GM12878 (cell line): ENCODE measurements around the gene VEGFA. TPM values are rescaled to one million over a fixed set of nuclear protein-coding genes. Genes with fewer than 3 reads are reported as not detected.

ENCODE experiments used
- ATAC-seq: fragments of 200-7000 bp; cut with Tn5 transposase; 3 replicates; pipeline ENCODE4 v1.9.1; 2020; ENCODE audit warnings: mild to moderate bottlenecking, moderate library complexity
- BruUV-seq: library from RNA; stranded (reverse); fragments of 400-500 nt; replicated peaks from 2 replicates; lab custom pipeline; 2021; lab: Mats Ljungman, UMichigan
- CTCF ChIA-PET: fragments of 300-600 bp; sonication (Branson Sonifier 250); formaldehyde crosslinking; extraction: SDS; loops from one replicate; lab custom pipeline; 2021; ENCODE audit warnings: inconsistent platforms; lab: Yijun Ruan, JAX
- POLR2A ChIA-PET: fragments of 350-600 bp; formaldehyde crosslinking; extraction: SDS; loops from one replicate; lab custom pipeline; 2021; ENCODE audit warnings: inconsistent platforms; lab: Charles Lee
- RAD21 ChIA-PET: fragments of 300-600 bp; sonication (Branson Sonifier 250); formaldehyde crosslinking; loops from one replicate; lab custom pipeline; 2023; ENCODE audit warnings: antibody characterized with exemption; ENCODE audit not compliant: unreplicated experiment; lab: Charles Lee
- SMC1A ChIA-PET: fragments of 300-600 bp; sonication (Branson Sonifier 250); formaldehyde crosslinking; loops from one replicate; lab custom pipeline; 2023; ENCODE audit not compliant: unreplicated experiment, uncharacterized antibody; lab: Charles Lee
- DNase-seq: peaks from one replicate; pipeline ENCODE4 v3.0.0-alpha.2; 2011; ENCODE audit warnings: low read depth, low spot score
- FAIRE-seq: peaks from 3 replicates; lab custom pipeline; 2011; peaks lifted over from hg19 to GRCh38; lab: Jason Lieb, UNC
- H2AFZ ChIP-seq: 2 replicates; pipeline ENCODE4 v1.6.0; 2011; ENCODE audit warnings: low read depth, low read length, control low read depth; ENCODE audit not compliant: control insufficient read depth
- H3K27ac ChIP-seq: 2 replicates; pipeline ENCODE4 v1.5.1; 2011; ENCODE audit warnings: control low read depth; ENCODE audit not compliant: control insufficient read depth, insufficient read depth
- H3K27me3 ChIP-seq, 2 experiments: replicated peaks in 1 of 2; 2 replicates each; pipeline versions ENCODE4 v1.6.0 to v1.6.1; 2011; ENCODE audit warnings: low read length in 1 of 2; ENCODE audit not compliant: control insufficient read depth in 2 of 2, insufficient read depth in 2 of 2
- H3K36me3 ChIP-seq, 2 experiments: 2 replicates each; pipeline ENCODE4 v1.5.1; 2011; ENCODE audit warnings: low read length in 1 of 2; ENCODE audit not compliant: control insufficient read depth in 2 of 2, insufficient read depth in 2 of 2
- H3K4me1 ChIP-seq: 2 replicates; pipeline ENCODE4 v1.6.1; 2011; ENCODE audit warnings: mild to moderate bottlenecking, low read length, moderate library complexity, mixed read lengths; ENCODE audit not compliant: control insufficient read depth, insufficient read depth
- H3K4me2 ChIP-seq: 2 replicates; pipeline ENCODE4 v1.6.0; 2011; ENCODE audit warnings: control low read depth; ENCODE audit not compliant: control insufficient read depth, insufficient read depth
- H3K4me3 ChIP-seq: fragments of 200-600 bp; sonication (generic); 2 replicates; pipeline ENCODE4 v1.5.1; 2016
- H3K79me2 ChIP-seq: 2 replicates; pipeline ENCODE4 v1.6.0; 2011; ENCODE audit warnings: low read length; ENCODE audit not compliant: control insufficient read depth, insufficient read depth
- H3K9ac ChIP-seq: 2 replicates; pipeline ENCODE4 v1.8.0; 2011; ENCODE audit warnings: low read length, control low read depth, mixed read lengths; ENCODE audit not compliant: control insufficient read depth, insufficient read depth
- H3K9me3 ChIP-seq: replicated peaks from 3 replicates; pipeline ENCODE4 v1.5.1; 2011; ENCODE audit warnings: mild to moderate bottlenecking, low read length; ENCODE audit not compliant: control insufficient read depth, insufficient read depth
- H4K20me1 ChIP-seq: 2 replicates; pipeline ENCODE4 v1.6.0; 2011; ENCODE audit not compliant: control insufficient read depth, insufficient read depth
- BHLHE40 ChIP-seq, 2 experiments: fragments of 450-650 bp in 1 of 2; IDR thresholded peaks; 2 replicates each; pipeline ENCODE4 v1.6.1; 2011 to 2017; ENCODE audit warnings: low read depth in 2 of 2, borderline replicate concordance in 1 of 2, improper control_type of control experiment in 1 of 2, low read length in 1 of 2, mild to moderate bottlenecking in 1 of 2
- CEBPZ ChIP-seq: fragments of 150-350 bp; IDR thresholded peaks from 2 replicates; pipeline ENCODE4 v1.6.1; 2016; ENCODE audit warnings: low read depth, low read length
- CHD2 ChIP-seq: IDR thresholded peaks from 2 replicates; pipeline ENCODE4 v1.6.1; 2011; ENCODE audit warnings: low read depth, low read length, improper control_type of control experiment, borderline replicate concordance
- IKZF1 ChIP-seq: fragments of 450-650 bp; conservative IDR thresholded peaks from 2 replicates; pipeline ENCODE4 v1.6.1; 2017; ENCODE audit warnings: antibody characterized with exemption, mild to moderate bottlenecking
- NR2C2 ChIP-seq: IDR thresholded peaks from 2 replicates; pipeline ENCODE4 v1.6.1; 2011; ENCODE audit warnings: borderline replicate concordance, low read depth; ENCODE audit not compliant: control insufficient read depth, insufficient read length
- RUNX3 ChIP-seq: IDR thresholded peaks from 2 replicates; pipeline ENCODE4 v1.6.1; 2012; ENCODE audit warnings: low read length, inconsistent platforms
- YY1 ChIP-seq: IDR thresholded peaks from 2 replicates; pipeline ENCODE4 v1.6.1; 2011; ENCODE audit warnings: low read depth, mild to moderate bottlenecking, low read length
- ZNF622 ChIP-seq: fragments of 450-650 bp; IDR thresholded peaks from 2 replicates; pipeline ENCODE4 v1.6.1; 2017; ENCODE audit warnings: mild to moderate bottlenecking, inconsistent platforms
- WGBS: methylation state at CpG from one replicate; pipeline ENCODE4 v1.1.6; 2016; ENCODE audit warnings: low lambda C conversion rate; ENCODE audit not compliant: insufficient replicate concordance, insufficient coverage; ENCODE audit errors: missing lambda C conversion rate; 5-methylcytosine and 5-hydroxymethylcytosine counted together
- in situ Hi-C: fragments of 300-500 bp; cut with MboI; formaldehyde crosslinking; loops from 9 replicates; pipeline ENCODE4 v1.14.3; 2018; ENCODE audit warnings: mixed read lengths
- intact Hi-C: fragments of 100-400 bp; cut with micrococcal nuclease; formaldehyde crosslinking; loops from one replicate; pipeline ENCODE4 v1.14.2; 2022; ENCODE audit not compliant: unreplicated experiment
- polyA plus RNA-seq, 11 experiments: library from polyadenylated mRNA; depleted of rRNA in 4 of 11; unstranded in 6 of 11; stranded (reverse) in 5 of 11; fragments of >200 nt; fragmentation: Nextera tagmentation in 4 of 11; fragmentation: Illumina TruSeq in 1 of 11; extraction: Ambion mirVana in 4 of 11; extraction: Trizol in 1 of 11; gene quantifications; 1 replicate in 1 of 11; 2 replicates in 10 of 11; pipeline versions ENCODE4 v1.2.1 to v1.2.3, GENCODE V29; 2011 to 2016; ENCODE audit warnings: inconsistent platforms in 2 of 11, missing spikeins in 2 of 11, low read depth in 1 of 11
- total RNA-seq, 4 experiments: library from RNA; depleted of rRNA in 3 of 4; stranded (reverse); fragments of >200 nt in 3 of 4; fragmentation: Illumina TruSeq in 1 of 4; extraction: Trizol in 1 of 4; gene quantifications; 2 replicates each; pipeline versions ENCODE4 v1.2.1 to v1.2.3, GENCODE V29; 2013 to 2021
- TF ChIP-seq, protein P1 (sequence below): IDR thresholded peaks from 2 replicates; pipeline ENCODE4 v1.6.1; 2012; ENCODE audit warnings: mild to moderate bottlenecking, low read depth, low read length
- TF ChIP-seq, protein P2 (sequence below): IDR thresholded peaks from 2 replicates; pipeline ENCODE4 v1.6.1; 2012; ENCODE audit warnings: low read depth, low read length, improper control_type of control experiment
- TF ChIP-seq, protein P3 (sequence below): IDR thresholded peaks from 2 replicates; pipeline ENCODE4 v1.6.1; 2011; ENCODE audit warnings: borderline replicate concordance, low read depth, mild to moderate bottlenecking, moderate library complexity, low read length; ENCODE audit not compliant: insufficient read depth, poor library complexity, severe bottlenecking

The VEGFA gene
- total and polyA plus RNA-seq, 10 of the 15 experiments (the other 5 are each of a cell fraction or from before 2014, with no cell fraction given) = 0.96 to 140 (median 16.9) TPM

DNA sequence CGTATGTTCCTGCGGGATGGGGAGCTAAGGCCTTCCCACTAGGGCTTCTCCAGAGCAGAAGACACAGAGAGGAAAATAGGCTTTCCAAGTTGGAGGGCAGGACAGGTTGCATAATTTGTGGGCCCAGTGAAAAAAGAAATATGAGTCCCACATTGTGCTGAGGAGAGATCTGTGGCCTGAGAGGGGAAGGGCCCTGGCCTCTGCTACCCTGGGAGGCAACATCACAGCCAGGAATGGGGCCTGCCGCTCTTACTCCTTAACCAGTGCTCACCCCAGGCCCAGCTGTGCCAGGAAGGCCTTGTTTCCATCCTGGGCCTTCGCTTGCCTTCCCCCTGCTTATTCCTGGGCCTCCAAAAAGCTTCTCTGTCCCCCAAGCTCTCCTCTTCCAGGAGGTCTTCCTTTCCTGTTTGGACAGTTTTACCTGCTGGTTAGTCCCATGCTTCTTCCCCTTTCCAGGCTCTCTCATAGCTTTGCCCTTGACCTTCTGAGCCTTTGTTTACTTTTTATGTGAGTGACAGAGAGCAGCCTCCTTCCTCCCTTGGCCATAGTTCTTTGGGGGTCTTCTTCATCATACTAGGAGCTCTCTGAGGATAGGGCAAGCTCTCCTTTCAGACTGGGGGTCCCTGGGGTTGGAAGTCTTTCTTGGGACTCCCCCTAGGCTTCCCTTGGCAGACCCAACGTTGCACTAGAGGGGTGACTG is 26.2 kb upstream of the VEGFA start:
- no peaks in the 10 kb centered on the region for H3K36me3 ChIP-seq
- FAIRE-seq (no peak), ATAC-seq (no peak), DNase-seq (no peak)
- CTCF ChIA-PET = interaction anchor here (0.6 to 3.5 kb wide), 8 partner anchors 10 to 464 kb away, joined by 3 to 13 read pairs (median 6); no protein-coding TSS in a partner anchor
- no peak overlapping the region for H3K4me2 ChIP-seq
- no peak overlapping the region for H3K27ac ChIP-seq
- H2AFZ ChIP-seq = no peak overlapping the region
- no peaks in the 10 kb centered on the region for H3K27me3 ChIP-seq
- SMC1A ChIA-PET = interaction anchor here (1.5 kb wide), 1 partner anchor 56 kb away, joined by 3 read pairs; no protein-coding TSS in a partner anchor
- H3K4me1 ChIP-seq = no peaks in the 10 kb centered on the region
- in situ Hi-C loops (no loop called here), intact Hi-C loops (no loop called here)
- no peak overlapping the region for H3K4me3 ChIP-seq
- TF ChIP-seq, protein P1, sequence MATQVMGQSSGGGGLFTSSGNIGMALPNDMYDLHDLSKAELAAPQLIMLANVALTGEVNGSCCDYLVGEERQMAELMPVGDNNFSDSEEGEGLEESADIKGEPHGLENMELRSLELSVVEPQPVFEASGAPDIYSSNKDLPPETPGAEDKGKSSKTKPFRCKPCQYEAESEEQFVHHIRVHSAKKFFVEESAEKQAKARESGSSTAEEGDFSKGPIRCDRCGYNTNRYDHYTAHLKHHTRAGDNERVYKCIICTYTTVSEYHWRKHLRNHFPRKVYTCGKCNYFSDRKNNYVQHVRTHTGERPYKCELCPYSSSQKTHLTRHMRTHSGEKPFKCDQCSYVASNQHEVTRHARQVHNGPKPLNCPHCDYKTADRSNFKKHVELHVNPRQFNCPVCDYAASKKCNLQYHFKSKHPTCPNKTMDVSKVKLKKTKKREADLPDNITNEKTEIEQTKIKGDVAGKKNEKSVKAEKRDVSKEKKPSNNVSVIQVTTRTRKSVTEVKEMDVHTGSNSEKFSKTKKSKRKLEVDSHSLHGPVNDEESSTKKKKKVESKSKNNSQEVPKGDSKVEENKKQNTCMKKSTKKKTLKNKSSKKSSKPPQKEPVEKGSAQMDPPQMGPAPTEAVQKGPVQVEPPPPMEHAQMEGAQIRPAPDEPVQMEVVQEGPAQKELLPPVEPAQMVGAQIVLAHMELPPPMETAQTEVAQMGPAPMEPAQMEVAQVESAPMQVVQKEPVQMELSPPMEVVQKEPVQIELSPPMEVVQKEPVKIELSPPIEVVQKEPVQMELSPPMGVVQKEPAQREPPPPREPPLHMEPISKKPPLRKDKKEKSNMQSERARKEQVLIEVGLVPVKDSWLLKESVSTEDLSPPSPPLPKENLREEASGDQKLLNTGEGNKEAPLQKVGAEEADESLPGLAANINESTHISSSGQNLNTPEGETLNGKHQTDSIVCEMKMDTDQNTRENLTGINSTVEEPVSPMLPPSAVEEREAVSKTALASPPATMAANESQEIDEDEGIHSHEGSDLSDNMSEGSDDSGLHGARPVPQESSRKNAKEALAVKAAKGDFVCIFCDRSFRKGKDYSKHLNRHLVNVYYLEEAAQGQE = no peak
- TF ChIP-seq RUNX3 (no peak), YY1 (no peak), CEBPZ (no peak), ZNF622 (no peak), BHLHE40 (IDR thresholded peaks at IDR 0.05; ENCODE audit: borderline replicate concordance in 1 of 2, low read depth in 2 of 2, low read length in 1 of 2) (no peak), NR2C2 (no peak), IKZF1 (no peak), CHD2 (no peak)
- TF ChIP-seq, protein P2, sequence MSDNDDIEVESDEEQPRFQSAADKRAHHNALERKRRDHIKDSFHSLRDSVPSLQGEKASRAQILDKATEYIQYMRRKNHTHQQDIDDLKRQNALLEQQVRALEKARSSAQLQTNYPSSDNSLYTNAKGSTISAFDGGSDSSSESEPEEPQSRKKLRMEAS = no peak
- TF ChIP-seq, protein P3, sequence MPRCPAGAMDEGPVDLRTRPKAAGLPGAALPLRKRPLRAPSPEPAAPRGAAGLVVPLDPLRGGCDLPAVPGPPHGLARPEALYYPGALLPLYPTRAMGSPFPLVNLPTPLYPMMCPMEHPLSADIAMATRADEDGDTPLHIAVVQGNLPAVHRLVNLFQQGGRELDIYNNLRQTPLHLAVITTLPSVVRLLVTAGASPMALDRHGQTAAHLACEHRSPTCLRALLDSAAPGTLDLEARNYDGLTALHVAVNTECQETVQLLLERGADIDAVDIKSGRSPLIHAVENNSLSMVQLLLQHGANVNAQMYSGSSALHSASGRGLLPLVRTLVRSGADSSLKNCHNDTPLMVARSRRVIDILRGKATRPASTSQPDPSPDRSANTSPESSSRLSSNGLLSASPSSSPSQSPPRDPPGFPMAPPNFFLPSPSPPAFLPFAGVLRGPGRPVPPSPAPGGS = no peak
- TF ChIP-seq, all 136 proteins: peak for 0
- Histone ChIP-seq H3K9ac (no peak overlapping the region), H4K20me1 (no peaks in the 10 kb centered on the region), H3K79me2 (no peaks in the 10 kb centered on the region), H3K9me3 (no peaks in the 10 kb centered on the region)
- BruUV-seq = no TSS peak
- POLR2A ChIA-PET = interaction anchor here (1.0 to 2.1 kb wide), 2 partner anchors 9 to 19 kb away, joined by 4 to 5 read pairs; no protein-coding TSS in a partner anchor
- 36% methylated on average over 5 of the region's 5 CpGs for WGBS
- RAD21 ChIA-PET = interaction anchor here (0.6 kb wide), 1 partner anchor 29 kb away, joined by 3 read pairs; no protein-coding TSS in a partner anchor
